Muscle of leg (tissue), 11 donors: Measurements from ENCODE around the gene WDR44. TPM values are rescaled to one million over a fixed set of nuclear protein-coding genes. Genes with fewer than 3 reads are reported as not detected.

Experiments
- DNase-seq: peaks from one replicate; pipeline ENCODE4 v3.0.0; 2013
- H3K27ac ChIP-seq: one replicate; pipeline ENCODE4 v1.5.1; 2013; ENCODE audit warnings: mild to moderate bottlenecking, low read length, control low read depth
- H3K27me3 ChIP-seq: one replicate; pipeline ENCODE4 v1.6.1; 2013; ENCODE audit warnings: low read length; ENCODE audit not compliant: control insufficient read depth, insufficient read depth
- H3K36me3 ChIP-seq: one replicate; pipeline ENCODE4 v1.6.1; 2013; ENCODE audit warnings: low read length; ENCODE audit not compliant: control insufficient read depth, insufficient read depth
- H3K4me1 ChIP-seq: one replicate; pipeline ENCODE4 v1.6.1; 2013; ENCODE audit warnings: low read length; ENCODE audit not compliant: control insufficient read depth, insufficient read depth
- H3K4me3 ChIP-seq: one replicate; pipeline ENCODE4 v1.5.1; 2013; ENCODE audit warnings: low read length, control low read depth
- H3K9me3 ChIP-seq: replicated peaks from 2 replicates; pipeline ENCODE4 v1.6.1; 2013; ENCODE audit warnings: low read depth, low read length; ENCODE audit not compliant: control insufficient read depth
- WGBS: methylation state at CpG from one replicate; pipeline ENCODE4 v1.1.5; 2013; ENCODE audit warnings: missing lambda C conversion rate; ENCODE audit not compliant: insufficient coverage; 5-methylcytosine and 5-hydroxymethylcytosine counted together
- polyA plus RNA-seq, 8 donors: library from polyadenylated mRNA; unstranded; fragments of 120-200 nt; gene quantifications; one replicate each; pipeline versions ENCODE4 v1.2.1 to v1.2.3, GENCODE V29; 2013; ENCODE audit warnings: inconsistent platforms in 1 of 8, low replicate concordance in 1 of 8; ENCODE audit not compliant: insufficient read length in 8 of 8, insufficient read depth in 1 of 8
- total RNA-seq: library from RNA; stranded (reverse); fragments of 120-200 nt; gene quantifications from one replicate; pipeline ENCODE4 v1.2.4, GENCODE V29; 2013

The WDR44 gene
- total and polyA plus RNA-seq, 9 donors: 49.2 to 75.1 (median 63.9) TPM

DNA sequence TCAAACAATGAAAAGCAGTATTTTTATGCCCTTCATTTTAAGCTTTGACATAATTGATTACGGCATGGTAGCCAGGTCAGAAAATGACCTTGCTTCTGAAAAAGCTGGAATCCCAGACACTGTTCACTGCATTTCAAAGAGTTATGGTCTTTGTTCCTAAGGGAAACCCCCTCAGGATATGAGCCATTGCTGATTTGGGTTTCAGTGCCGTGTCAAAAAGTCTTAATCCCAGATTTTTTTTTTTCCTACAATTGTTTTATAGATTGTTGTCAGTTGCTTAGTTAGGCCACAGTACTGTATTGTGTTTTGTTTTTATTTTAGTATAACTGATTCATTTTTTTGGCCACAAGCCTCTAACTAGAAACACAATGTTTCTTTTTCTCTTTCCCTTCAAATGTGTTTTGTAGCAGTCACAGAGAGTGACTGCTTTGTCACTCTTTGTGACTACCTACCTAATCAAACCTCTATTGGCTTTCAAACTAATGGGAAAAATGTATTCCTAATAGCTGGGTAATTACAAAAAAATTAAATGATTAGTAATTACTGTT is 10.3 kb downstream of the WDR44 start:
- Histone ChIP-seq H3K27ac (peak overlapping the region; percentile 32), H3K4me1 (no peaks in the 10 kb centered on the region)

DNA sequence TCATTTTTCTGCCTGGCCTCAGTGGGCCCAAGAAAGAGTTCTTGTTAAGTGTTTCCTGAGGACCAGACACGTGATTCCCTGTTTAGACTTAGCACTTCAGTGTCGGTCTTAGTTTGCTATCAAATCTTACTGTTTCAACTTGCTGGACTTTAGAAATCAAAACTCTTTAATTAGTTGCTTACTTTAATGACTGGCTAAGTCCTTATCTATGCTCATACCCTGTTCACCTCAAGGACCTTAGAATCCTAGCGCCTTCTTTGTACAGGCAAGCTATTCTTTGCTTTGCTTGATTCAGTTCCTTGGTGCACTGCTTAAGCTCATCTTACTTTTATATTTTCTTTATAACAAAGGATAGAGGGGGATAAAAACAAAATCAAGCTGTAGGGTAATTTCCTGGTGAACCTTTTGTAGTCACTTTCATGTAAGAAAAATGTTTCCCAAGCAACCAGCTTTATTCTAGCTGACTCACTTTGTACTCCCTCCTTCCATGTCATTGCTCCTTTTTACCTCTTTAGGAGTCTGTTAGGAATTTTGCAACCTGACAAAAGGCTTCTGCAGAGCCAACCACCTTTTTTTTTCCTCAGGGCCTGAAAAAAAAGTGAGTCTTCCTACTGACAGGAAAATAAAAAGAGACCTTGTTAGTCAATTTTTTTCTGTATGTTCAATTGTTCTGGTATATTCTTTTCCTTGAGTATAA is 14.7 kb downstream of the WDR44 start:
- Histone ChIP-seq H3K4me3 (no peak overlapping the region), H3K9me3 (no peaks in the 10 kb centered on the region), H3K4me1 (no peaks in the 10 kb centered on the region), H3K27ac (no peak overlapping the region), H3K36me3 (no peaks in the 10 kb centered on the region), H3K27me3 (peaks cover 6% of the 10 kb centered on the region)
- no CpG with 5 or more reads among the region's 3 CpGs for WGBS
- DNase-seq: no peak

More for the DNA sequence above, 10.3 kb downstream of the WDR44 start:
- no CpG with 5 or more reads among the region's 2 CpGs for WGBS
- no peaks in the 10 kb centered on the region for H3K9me3 ChIP-seq
- no peak overlapping the region for H3K4me3 ChIP-seq
- DNase-seq: no peak
- no peaks in the 10 kb centered on the region for H3K36me3 ChIP-seq
- peaks cover 3% of the 10 kb centered on the region for H3K27me3 ChIP-seq

DNA sequence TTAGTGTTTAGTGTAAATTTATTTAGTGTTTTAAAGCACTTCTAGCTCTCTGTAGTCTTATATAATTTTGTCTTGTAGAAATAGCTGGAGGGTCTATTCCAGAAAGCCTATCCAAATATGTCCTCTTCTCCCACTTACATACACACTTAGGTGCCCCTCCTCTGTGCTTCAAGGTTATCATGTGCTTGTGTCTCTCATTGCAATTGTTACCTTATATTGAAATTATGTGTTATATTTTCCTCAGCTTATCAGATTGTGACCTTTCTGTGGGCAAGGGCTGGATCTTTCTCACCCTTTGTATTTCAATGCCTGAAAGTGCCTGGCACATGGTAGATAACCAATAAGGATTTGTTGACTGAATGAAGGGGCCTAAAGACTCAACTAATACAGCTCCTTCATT is 18.4 kb downstream of the WDR44 start:
- no peak overlapping the region for H3K4me3 ChIP-seq
- H3K36me3 ChIP-seq: no peaks in the 10 kb centered on the region
- no peaks in the 10 kb centered on the region for H3K9me3 ChIP-seq
- peaks cover 3% of the 10 kb centered on the region for H3K27me3 ChIP-seq
- no peak for DNase-seq
- no peak overlapping the region for H3K27ac ChIP-seq
- no peaks in the 10 kb centered on the region for H3K4me1 ChIP-seq

DNA sequence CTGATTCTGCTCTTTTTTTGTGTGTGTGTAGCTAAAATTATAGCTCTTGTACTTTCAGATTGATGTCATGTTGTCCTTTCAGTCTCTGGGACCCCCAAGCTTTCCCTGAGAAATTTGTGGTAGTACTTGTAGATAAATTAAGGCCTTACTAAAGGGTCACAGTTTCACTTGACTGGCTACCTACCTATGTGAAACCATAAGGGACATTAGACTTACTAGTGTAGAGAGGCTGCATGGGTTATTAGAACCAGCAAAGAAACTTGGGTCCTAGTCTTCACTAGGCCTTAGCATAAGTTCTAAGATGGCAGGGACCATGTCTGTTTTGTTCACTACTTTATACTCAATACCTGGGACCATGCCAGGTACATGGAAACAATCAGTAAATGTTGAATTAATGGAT is 21.4 kb downstream of the WDR44 start:
- Histone ChIP-seq H3K4me1 (no peaks in the 10 kb centered on the region), H3K27me3 (no peaks in the 10 kb centered on the region), H3K9me3 (no peaks in the 10 kb centered on the region), H3K4me3 (no peak overlapping the region), H3K27ac (no peak overlapping the region), H3K36me3 (no peaks in the 10 kb centered on the region)
- DNase-seq: no peak

DNA sequence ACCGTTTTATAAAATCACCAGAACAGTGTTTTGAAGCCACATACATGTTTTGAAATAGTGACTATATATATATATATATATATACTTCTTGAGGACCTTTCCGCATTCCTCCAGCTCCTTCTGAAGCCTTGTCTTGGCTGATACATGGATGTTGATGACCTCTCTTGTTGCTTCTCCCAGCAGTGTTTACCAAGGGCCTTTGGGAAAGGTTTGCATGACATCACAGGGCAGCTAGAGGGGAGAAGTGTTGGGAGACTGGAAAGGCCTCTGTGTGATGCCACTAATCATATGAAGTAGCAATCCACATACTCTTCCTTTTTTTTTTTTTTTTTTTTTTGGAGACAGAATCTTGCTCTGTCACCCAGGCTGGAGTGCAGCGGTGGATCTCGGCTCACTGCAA is 22.5 kb downstream of the WDR44 start:
- no peak for DNase-seq
- WGBS: no CpG with 5 or more reads among the region's 4 CpGs
- H3K4me3 ChIP-seq: no peak overlapping the region
- no peaks in the 10 kb centered on the region for H3K4me1 ChIP-seq
- H3K36me3 ChIP-seq: no peaks in the 10 kb centered on the region
- H3K27me3 ChIP-seq: no peaks in the 10 kb centered on the region
- H3K9me3 ChIP-seq: no peaks in the 10 kb centered on the region
- H3K27ac ChIP-seq: no peak overlapping the region

DNA sequence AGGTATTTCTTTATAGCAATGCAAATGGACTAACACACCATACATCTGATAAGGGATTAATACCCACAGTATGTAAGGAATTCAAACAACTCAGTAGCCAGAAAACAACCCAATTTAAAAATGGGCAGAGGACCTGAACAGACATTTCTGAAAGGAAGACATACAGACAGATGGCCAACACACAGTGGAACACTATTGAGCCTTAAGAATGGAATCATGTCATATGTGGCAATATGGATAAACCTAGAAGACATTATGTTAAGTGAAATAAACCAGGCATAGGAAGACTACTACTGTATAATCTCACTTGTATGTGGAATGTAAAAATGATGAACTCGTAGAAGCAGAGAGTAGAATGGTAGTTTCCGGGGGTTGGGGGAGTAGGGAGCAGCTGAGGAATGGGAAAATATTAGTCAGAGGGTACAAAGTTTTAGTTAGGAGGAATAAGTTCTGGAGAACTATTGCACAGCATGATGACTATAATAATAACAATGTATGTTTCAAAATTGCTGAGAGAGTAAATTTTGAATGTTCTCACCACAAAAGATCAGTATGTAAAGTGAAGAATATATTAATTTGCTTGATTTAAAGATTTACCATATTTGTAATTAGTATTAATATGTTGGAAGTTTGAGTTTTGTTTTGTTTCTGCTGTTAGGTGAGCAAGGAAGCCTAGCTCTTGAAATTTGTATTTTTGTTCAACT is 25.2 kb downstream of the WDR44 start:
- Histone ChIP-seq H3K9me3 (no peaks in the 10 kb centered on the region), H3K27ac (no peak overlapping the region), H3K4me3 (no peak overlapping the region), H3K27me3 (no peaks in the 10 kb centered on the region), H3K4me1 (no peaks in the 10 kb centered on the region), H3K36me3 (no peaks in the 10 kb centered on the region)
- WGBS: no CpG with 5 or more reads among the region's 2 CpGs
- no peak for DNase-seq

DNA sequence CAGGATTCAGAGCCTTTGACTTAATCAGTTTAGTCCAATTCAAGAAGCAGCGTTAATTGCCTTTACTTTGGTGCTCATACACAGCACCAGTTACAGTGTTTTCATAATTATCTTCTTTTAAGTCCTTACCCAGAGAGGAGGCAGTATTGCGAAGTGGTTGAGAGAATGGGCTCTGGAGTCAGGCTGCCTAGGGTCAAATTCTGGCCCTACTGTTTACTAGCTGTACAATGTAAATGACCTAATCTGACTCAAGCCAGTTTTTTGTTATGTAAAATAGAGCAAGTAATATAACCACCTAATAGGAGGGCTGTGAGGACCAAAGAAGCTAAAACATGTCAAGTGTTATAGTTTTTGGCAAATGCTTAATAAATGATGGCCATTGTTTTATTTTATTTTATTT is 27.6 kb downstream of the WDR44 start:
- H3K4me1 ChIP-seq: no peaks in the 10 kb centered on the region
- no peak overlapping the region for H3K27ac ChIP-seq
- H3K36me3 ChIP-seq: no peaks in the 10 kb centered on the region
- WGBS: no CpG with 5 or more reads among the region's 2 CpGs
- H3K9me3 ChIP-seq: no peaks in the 10 kb centered on the region
- no peak overlapping the region for H3K4me3 ChIP-seq
- H3K27me3 ChIP-seq: no peaks in the 10 kb centered on the region
- no peak for DNase-seq

DNA sequence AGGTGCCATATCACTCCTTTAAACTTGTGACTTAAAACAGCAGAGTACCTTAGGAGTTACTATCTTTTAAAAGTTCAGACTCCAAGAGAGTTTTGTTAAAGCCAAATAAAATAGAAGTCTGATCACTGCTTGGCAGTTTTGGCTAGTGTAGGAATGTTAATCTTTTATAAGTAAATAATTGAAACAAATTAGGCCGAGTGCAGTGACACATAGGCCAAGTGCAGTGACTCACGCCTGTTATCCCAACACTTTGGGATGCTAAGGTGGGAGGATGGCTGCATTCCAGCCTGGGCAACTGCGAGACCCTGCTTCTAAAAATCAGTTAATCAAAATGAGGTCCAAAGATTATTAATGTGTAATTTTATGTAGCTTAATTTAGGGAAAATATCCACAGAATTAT is 37.2 kb downstream of the WDR44 start:
- H3K4me3 ChIP-seq: no peak overlapping the region
- no peaks in the 10 kb centered on the region for H3K4me1 ChIP-seq
- no peak overlapping the region for H3K27ac ChIP-seq
- WGBS: 71% methylated on average over 2 of the region's 3 CpGs
- no peaks in the 10 kb centered on the region for H3K36me3 ChIP-seq
- no peaks in the 10 kb centered on the region for H3K27me3 ChIP-seq
- H3K9me3 ChIP-seq: no peaks in the 10 kb centered on the region
- no peak for DNase-seq

DNA sequence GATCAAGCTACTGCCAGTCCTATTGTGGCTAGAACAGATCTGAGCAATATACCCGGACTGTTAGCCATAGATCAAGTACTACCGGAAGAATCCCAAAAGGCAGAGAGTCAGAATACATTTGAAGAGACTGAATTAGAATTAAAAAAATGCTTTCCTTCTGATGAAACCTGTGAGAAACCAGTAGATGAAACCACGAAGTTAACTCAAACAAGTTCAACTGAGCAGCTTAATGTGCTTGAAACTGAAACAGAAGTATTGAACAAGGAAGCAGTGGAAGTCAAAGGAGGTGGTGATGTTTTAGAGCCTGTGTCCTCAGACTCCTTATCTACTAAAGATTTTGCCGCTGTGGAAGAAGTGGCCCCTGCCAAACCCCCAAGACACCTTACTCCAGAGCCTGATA is 46.8 kb downstream of the WDR44 start:
- no peak overlapping the region for H3K27ac ChIP-seq
- no peaks in the 10 kb centered on the region for H3K9me3 ChIP-seq
- DNase-seq: no peak
- no CpG with 5 or more reads among the region's 4 CpGs for WGBS
- H3K4me3 ChIP-seq: no peak overlapping the region
- no peaks in the 10 kb centered on the region for H3K4me1 ChIP-seq
- H3K27me3 ChIP-seq: peaks cover 2% of the 10 kb centered on the region
- H3K36me3 ChIP-seq: peaks cover 10% of the 10 kb centered on the region

DNA sequence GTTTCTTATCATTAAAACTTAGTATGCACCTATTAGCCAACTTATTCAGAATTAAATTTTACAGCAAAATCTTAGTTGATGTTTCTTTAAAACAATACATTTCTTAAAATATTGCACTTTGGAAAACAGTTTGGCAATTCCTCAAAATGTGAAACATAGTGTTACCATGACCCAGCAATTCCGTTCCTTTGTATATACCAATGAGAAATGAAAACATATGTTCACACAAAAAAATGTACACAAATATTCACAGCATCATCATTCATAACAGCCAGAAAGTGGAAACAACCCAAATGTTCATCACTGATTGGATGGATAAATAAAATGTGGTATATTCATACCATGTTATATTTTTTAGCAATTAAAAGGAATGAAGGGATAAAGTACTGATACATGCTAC is 50.2 kb downstream of the WDR44 start:
- H3K27ac ChIP-seq: no peak overlapping the region
- H3K9me3 ChIP-seq: no peaks in the 10 kb centered on the region
- H3K4me3 ChIP-seq: no peak overlapping the region
- no CpG with 5 or more reads among the region's 1 CpG for WGBS
- no peaks in the 10 kb centered on the region for H3K4me1 ChIP-seq
- peaks cover 2% of the 10 kb centered on the region for H3K27me3 ChIP-seq
- H3K36me3 ChIP-seq: peaks cover 22% of the 10 kb centered on the region
- DNase-seq: no peak
